Measurements from ENCODE around the gene KCNK15.

DNA sequence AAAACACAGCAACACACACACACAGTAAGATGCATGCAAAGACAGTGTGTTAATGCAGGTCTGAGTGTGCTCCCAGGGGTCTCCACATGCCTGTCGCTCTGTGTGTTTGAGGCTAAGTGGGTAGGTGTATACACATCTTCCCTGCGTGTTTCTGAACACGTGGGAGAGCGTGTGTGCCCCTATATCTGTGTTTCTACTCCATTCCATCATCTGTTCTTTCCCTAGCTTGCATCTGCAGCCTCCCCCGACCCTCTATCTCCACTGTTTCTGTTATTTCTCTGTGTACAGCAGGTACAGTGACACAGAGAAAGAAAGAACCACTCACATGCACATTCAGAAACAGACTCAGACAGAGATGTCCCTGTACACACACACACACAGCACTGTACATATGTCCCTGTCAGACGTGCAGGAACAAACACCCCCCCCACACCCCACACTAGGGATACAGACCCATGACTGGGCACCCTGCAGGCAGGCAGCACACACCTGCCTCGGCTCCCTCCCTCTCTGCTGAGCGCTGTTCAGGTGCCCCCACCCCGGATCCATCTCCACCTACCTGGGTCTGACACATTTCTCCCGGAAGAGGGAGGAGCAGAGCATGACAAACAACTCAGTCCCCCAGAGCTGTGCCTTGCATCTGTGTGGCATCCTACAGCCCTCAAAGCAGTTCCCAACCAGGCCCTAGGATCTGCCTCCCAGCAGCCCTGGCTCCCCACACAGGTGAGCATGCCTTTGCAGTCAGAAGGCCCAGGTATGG is 27.6 kb downstream of the KCNK15 start:
- TF ChIP-seq POLR2A (IDR thresholded peaks at IDR 0.05), result no peak
- TF ChIP-seq, protein P1, sequence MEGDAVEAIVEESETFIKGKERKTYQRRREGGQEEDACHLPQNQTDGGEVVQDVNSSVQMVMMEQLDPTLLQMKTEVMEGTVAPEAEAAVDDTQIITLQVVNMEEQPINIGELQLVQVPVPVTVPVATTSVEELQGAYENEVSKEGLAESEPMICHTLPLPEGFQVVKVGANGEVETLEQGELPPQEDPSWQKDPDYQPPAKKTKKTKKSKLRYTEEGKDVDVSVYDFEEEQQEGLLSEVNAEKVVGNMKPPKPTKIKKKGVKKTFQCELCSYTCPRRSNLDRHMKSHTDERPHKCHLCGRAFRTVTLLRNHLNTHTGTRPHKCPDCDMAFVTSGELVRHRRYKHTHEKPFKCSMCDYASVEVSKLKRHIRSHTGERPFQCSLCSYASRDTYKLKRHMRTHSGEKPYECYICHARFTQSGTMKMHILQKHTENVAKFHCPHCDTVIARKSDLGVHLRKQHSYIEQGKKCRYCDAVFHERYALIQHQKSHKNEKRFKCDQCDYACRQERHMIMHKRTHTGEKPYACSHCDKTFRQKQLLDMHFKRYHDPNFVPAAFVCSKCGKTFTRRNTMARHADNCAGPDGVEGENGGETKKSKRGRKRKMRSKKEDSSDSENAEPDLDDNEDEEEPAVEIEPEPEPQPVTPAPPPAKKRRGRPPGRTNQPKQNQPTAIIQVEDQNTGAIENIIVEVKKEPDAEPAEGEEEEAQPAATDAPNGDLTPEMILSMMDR (IDR thresholded peaks at IDR 0.05), result no peak
